CD4-positive, alpha-beta T cell treated with Interleukin-4 for 4 hours (primary cell): ENCODE data around the gene CYRIA.

Experiments
- DNase-seq: peaks from one replicate; pipeline ENCODE4 v3.0.0-alpha.2; 2020

CYRIA gene

DNA sequence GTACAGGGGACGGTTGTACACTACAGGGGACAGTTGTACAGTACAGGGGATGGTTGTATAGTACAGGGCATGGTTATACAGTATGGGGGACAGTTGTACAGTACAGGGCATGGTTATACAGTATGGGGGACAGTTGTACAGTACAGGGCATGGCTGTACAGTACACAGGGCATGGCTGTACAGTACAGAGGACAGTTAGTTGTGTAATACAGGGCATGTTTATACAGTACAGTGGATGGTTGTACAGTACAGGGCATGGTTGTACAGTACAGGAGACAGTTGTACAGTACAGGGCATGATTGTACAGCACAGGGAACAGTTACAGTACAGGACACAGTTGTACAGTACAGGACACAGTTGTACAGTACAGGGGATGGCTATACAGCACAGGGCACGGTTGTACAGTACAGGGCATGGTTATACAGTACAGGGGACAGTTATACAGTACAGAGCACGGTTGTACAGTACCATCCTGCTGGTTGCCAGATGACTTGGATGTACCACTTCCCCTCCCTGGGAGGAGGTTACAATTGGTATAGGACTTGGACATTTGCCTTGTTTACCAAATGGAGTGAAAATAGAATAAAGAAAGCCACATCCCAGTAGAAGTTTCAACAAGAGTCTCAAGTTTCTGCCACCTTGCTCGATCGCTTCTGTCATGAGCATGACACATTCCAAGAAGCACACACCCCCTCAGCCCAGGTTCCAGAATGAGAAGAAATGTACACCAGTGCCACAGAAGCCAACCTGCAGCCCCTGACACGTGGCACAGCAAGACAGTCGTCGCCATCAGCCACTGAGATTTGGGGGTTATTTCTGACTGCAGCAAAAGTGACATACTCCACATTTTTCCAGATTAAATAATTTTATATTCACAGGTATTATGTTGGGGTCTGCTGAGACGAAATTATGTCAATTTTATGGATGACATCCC, 16.0 kb downstream of the CYRIA start:
- no peak for DNase-seq

DNA sequence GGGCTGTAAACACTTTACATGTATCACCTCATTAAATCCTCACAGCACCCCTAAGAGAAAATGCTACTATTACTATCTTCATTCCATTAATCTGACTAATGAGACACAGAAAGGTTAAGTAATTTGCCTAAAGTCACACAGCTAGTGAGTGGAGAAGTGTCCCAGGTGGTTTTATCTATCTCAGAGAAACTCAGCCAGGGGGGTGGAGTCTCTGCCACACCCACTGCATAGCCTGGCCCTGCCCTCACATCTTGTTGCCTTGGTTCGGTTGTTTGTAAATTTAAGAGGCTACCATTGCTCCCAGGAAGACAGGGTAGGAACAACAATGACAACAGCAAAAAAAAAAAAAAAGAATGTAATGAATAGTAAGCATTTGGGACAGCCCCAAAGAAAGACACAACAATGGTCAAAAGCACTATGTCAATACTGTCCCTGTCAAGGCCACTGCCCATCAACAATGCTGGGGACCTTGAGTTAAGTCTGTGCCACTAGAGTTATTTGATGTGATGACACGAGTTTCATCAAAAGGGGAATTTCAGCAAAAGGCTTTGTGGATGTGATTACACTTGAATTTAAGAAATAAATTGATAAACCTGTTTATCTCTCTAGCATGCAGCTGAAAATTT, 17.5 kb downstream of the CYRIA start:
- no peak for DNase-seq

DNA sequence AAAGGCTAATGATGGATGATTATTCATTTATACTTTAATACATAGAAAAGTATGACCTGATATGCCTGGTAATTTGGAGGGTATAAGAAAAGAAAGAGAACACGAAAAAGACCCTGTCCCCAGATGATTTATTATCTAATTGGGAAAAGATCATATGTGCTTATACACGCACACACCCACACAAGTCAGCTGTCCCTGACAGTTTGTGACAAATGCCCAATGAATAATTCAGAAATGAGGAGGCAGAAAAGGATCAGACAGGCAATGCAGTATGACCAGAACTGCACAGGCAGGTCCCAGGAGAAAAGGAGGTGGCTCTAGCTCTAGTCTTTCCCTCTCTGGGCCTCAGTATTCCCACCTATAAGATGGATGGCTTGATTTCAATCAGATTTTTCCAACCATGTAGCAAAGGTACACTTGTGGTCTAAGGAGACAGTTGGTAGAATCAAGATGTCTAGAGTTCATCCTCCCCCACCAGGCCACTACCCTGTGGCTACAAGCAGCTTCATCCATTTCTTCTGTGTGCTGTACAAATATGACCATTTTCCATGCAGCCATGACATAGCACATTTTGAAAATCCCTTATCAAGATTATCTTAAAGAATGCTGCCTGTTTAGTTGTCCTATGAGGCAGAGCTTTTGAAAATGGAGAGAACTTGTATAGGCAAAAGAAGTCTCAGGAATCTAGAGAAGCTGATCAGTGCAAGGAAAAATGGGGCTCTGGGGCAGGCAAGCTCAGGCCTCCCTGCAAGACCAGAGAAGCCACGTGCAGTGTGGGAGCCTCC, 19.7 kb downstream of the CYRIA start:
- no peak for DNase-seq

DNA sequence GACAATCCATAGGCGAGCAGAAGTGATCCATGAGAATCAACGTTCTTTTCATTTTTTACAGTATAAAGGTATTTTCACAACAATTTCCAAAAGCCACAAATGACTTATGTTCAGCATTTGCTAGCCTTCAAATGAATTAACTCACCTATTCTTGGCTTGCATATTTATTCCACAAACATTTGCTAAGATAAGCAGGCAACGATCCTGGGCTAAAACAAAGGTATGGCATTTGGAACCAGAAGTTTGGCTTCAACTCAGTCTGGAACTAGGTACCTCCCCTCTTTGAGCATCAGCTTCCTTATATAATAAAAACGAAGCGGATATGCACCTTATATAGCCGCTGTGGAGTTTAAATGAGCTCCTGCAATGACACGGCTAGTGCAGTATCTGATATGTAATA, 20.5 kb downstream of the CYRIA start:
- no peak for DNase-seq

DNA sequence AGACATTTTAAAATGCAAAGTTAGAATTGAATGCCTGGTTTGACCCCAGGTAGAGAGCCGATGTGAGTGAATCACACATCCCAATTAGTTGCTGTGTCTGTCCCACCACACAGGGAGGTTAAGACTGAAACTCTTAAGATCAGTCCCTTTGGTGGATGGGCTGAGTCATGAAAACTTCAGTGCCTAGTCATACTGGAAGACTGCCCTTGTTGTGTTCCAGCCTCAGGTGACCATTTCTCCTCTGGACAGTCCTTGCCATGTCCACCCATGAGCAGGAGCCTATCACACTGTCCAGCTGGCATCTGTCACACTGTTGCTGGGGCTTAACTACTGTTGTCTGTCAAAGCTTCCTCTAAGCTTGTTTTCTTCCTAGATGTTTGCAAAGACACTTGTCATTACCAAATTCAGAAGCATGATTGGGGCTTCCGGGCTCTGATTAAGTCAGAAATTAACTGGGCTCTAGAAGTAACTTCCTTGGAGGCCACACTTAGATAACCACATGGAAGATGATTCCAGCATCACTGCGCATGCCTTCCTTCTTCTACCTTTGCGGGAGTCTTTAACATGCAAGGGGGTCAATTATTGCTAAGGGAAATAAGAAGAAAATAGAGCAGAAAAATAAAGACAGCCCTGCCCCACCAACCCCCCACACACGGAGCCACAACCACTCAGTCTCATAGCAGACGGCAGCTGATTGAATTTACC, 21.3 kb downstream of the CYRIA start:
- no peak for DNase-seq

DNA sequence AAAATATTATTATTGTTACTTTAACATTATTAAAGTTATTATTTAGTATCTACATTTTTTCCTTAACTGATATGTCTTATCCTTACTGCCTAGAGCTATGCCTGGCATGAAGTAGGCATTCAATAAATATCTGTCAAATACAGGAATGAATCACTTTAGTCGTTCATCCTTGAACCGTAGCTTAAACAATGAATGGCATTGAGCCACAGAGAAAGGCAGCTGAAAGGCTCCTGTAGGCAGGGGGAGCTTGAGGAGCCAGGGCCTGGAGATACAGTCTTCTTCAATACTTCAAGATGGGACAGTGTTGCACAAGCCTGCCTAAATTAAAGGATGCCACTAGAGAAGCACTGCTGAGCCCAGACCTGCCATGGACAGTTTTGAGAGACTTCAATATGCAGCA, 22.5 kb downstream of the CYRIA start:
- no peak for DNase-seq

DNA sequence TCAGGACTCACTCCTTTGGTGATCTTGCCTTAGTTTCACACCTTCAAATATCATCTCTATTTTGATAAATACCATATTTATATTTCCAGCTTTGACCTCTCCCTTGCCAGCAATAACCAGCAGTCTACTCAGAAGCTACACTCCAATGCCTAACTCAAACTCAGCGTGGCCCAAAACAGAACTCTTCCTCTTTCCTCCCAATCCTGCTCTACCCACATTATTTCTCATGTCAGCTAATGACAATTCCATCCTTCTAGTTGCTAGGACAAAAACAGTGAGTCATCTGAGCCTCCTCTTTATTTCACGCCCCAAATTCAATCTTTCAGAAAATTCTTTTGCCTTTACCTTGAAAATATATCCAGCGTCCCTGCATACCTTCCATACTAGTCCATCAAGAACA, 23.5 kb downstream of the CYRIA start:
- DNase-seq, result no peak

DNA sequence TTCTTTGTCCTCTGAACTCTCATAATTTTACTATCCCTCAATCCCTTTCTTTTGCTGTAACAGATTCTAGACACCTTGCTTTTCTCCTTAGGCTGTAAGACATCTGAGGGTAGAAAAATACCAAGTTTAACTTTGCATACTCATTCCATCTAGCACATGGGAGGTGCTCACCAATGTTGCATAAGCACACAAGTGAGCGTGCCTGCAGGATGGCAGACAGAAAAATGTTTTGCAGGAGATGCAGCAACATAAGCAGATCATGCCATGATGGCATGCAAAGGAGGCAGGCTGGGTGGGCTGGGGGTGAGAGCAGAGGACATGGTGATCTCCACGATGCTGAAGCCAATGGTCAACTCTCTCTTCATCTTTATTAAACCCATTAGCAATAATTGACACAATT, 24.1 kb downstream of the CYRIA start:
- DNase-seq, result no peak

DNA sequence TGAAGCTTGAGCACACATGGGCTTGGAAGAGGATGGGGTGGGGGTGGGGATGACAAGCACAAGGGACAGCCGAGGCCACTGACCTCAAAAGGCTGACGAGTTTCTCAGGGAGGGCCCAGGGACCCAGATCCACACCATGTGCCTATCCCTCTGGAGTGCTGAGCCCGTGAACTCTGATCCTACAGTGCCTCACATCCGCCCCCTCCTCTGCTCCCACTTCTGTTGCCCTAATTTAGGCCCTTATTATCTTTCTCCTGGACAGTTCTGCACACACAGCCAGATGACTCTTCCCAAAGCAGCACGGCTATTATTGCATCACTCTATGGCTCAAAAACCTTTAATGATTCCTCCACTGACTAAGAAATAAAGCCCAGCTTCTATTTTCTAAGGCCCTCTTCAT, 24.8 kb downstream of the CYRIA start:
- no peak for DNase-seq

DNA sequence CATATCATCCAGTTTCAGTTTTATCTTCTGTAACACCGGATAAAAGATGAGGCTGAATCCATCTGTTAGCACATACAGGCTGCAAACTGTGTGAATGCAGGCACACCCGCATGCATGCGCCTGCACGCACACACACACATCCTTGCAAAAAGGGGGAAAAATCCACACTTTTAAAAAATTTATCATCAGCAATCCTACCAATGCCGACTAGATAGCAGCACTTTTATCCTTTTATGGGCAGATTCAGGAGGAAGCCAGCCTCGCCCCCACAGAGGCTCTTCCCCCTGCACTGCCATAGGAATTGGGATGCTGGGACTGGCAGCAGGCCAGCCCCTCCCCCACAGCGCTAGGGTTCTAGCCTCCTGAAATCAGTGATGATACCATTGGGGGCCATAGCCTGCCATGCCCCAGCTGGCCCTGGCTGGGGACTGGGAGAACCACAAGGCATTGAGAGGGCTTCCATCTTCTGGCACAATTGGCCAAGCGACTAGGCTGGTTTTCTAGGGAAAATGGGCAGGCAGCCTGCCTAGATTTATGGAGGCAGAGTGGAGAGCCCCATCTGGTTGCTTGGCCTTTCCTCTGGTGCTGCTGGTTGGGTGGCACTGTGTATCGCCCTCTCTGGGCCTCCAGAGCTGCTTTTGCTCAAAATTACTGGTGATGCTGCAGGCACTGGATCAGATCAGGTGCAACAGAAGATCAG, 25.5 kb downstream of the CYRIA start:
- no peak for DNase-seq

DNA sequence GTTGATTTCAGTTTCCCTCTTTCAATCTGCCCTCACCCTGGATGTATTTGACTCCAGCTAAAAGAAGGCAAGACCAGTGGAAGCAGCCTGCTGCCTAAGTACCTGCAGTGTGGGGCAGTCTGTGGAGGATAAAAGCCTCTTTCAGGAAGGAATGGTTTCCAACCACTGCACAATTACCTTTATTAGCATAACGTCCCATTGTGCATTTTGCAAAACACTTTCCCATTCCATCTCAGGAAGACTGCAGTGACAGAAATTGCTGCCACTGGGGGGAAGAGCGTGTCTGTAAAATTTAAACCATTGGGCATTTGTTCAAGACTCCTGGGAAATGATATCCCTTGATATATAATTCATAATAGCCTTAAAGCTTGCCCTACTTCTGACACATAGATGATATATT, 26.2 kb downstream of the CYRIA start:
- no peak for DNase-seq

DNA sequence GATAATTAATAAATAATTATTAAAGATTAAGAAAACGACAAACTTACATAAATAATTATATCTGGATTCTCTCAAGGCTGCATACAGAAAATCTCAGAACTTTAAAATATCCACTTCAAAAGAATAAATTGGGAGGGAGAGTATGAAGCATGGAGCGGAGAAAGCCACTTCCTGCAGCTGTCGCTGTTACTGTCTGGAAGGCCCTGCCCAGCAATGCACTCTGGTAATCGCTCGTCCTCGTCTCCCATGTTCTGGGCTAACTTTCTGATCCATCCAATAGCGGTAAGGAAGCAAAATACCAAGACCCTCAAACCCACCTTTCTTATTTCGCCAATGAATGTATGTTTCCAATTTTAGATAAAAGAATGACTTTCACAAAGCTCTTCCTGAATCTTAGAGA, 26.7 kb downstream of the CYRIA start:
- no peak for DNase-seq

DNA sequence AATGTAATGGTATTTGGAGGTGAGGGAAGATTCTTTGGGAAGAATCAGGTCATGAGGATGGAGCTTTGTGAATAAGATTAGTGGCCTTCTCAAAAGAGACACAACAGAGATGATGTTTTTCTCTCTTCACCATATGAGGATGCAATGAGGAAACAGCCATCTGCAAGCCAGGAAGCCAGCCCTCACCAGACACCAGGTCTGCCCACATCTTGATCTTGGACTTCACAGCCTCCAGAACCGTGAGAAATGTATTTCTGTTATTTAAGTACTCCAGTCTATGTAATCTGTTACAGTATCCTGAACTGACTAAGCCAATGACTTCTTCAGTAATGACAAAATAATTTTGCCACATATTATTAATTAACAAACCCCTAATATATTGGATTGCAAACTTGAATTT, 28.3 kb downstream of the CYRIA start:
- DNase-seq, result no peak

DNA sequence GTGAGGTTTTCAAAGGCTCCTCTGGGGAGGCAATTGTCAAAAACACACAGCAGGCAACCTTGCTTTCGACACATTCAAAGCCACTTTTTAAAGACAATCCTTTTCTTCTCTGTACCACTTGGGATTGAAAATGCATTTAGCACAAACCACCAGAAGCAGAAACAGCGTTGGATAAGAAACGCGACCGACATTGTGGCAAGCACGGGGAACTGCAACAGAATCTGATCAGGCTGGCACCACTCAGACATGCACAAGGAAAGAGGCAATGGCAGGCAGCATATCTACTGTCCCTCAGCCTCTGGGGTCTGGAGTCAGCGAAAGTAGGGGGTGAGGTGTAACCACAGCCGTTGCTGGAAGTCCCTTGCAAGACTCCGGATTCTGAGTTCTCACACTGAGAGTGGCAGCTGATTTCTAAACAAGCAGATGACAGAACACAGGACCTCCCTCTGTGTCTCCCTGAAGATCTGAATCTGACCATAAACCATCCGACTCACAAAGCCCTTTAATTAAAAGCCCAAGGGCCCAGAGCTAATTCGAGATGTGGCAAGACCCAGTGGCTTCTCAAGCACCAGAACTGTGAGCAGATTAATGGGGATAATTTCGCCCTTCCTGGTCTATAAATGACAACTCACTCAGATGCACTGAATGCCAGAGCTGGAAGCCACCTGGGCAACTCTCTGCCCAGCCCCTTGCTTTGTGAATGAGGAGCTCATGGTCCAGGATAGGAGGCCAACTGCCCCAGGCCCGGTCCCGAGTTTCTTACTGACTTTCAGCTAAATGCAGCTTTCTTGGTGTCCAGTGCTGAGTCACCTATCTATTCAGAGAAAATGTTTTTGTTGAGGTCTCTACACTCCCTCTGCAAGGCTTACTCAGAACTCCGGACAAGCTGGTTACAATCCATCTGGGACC, 29.6 kb downstream of the CYRIA start:
- no peak for DNase-seq

DNA sequence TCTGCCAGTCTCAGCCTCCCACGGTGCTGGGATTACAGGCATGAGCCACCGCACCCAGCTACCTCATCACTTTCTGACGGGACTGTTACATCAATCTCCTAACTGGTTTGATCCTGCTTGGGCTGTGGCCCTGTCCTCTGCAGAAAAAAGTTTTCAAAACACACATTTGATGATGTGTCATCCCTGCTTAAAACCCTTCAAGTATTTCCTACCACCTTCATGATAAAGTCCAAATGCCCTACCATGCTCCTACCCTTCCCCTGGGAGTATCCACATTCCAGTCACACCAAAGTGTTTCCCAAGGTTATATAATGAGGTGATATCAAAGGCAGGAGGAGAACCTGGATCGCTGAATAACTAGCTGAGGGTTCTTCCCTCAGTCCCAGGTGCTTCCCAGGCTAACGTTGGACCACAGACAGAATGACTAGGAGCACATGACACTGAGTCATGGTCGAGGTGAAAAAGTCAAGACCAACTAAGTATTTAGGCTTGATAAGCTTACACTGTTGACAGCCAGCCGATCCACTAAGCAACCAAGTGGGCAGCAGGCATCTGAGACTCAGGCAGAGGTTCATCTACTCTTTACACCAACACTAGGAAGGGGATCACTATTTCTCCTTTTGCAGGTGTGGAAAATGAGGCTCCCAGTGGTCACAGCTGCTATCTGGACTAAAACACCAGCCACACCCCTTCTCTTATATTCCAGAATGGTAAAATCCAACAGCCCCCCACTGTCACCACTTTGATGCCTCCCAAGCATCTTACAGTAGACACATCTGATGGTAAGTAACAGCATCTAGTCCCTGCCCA, 31.8 kb downstream of the CYRIA start:
- no peak for DNase-seq

DNA sequence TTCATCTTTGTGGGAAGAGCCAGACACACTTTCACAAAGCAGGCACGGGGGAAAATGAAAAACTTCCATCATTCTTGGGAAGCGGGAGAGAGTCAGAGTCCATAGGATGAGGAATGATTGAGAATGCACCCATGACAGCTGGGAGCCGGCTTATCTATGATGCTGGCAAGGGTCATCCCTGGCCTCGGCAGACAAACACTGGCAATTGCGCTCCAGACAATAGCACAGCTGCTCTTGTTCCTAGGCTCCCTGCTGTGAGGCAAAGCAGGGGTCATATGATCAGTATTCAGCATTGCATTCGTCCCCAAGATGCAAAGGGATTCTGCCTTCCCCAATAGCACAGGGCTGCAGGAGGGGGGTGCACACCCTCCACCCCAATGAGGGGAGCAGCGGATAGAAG, 33.0 kb downstream of the CYRIA start:
- DNase-seq, result no peak

DNA sequence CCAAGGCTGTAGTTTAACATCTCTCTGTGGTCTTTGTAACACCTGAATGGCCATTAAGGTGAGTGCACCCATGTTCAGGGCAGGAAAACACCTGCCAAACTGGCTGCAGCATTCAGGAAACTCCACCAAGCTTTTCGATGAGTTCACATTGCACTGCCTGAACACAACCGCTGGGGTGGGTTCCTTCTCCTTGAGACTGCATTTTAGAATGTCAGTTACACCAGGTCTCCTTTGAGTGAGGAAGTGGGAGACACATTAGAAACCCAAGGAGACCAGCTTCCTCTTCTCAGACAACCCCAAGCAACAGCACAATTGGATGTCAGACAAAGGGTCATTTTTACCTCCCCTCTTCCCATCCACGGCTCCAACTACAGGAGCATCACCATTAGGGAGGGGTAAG, 35.2 kb downstream of the CYRIA start:
- no peak for DNase-seq

DNA sequence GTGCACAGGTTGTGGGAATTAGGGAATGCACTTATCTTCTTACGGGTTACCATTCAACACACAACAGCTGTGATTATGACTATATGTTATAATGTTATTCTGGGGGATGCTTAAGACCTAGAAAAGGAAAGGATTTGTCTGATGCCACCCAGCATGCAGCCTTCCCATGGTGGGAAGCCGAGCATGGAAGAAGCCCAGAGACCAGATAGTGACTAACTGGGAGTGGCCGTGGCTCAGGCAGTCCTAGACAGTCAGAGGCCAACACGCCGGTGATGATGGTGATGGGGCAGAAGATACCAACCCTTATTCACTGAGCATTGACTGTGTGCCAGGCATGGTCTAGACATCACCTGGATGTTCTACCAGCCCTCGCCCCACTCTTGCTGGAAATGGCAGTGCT, 35.9 kb downstream of the CYRIA start:
- DNase-seq, result no peak

DNA sequence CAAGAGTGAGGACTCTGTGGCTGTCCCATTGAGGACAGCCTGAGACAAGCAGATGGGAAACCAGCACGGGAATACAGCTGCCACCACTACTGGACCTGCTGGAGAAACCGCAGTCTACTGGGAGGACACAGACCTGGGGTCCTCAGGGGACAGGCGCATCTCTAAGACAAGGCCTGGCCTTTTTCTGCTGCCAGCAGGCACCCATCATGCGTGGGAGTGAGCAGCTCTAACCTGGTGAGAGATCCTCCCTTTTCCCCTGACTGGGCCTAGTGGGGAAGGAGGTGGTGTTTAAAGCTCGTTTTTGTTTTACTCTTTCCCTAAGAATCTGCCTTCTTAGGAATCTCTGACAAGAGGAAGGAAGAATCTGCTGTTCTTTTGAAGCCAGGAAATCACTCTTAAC, 36.6 kb downstream of the CYRIA start:
- no peak for DNase-seq

DNA sequence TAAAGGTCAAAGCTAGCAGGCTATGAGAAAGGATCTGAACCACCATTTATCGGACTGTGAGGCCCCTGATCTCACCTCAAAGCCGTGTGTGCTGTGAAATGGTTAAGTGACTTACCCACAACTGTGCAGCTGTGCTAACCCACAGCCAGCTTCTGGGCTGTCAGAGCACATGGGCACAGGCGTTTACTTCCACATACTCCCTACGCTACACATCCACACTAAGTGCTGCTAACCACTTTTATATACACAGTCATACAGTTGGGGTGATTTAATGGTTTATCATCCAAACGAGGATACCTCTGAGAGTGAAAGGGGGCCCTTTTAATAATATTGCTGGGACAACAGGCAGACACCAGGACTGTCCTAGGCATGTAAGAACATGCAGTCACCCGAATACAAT, 37.3 kb downstream of the CYRIA start:
- no peak for DNase-seq
